ENCODE data around the gene RCBTB2. TPM values are rescaled to one million over a fixed set of nuclear protein-coding genes. Genes with fewer than 3 reads are reported as not detected.

Gene RCBTB2
- polyA plus RNA-seq, 3 donors: 55.5 to 100 (median 64.4) TPM

DNA sequence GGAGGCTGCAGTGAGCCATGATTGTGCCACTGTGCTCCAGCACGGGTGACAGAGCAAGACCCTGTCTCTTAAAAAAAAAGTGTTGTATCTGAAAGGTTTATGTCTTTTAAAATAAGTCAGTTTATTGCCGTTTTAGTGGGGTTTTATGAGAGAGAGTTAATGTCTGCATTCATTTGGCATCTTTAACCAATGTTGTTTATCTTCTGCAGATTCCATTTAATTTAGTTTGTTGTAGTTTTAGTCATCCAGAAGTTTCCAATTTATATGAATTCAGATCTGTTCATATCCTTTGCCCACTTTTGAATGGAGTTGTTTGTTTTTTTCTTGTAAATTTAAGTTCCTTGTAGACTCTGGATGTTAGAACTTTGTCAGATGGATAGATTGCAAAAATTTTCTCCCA, 83.2 kb downstream of the RCBTB2 start:
- peaks cover 16 to 19% (median 17%) of the 10 kb centered on the region in 7 donors for H3K9me3 Mint-ChIP-seq
- peak overlapping the region; percentile 7 to 84 for H3K27ac ChIP-seq (ENCODE audit: low read depth in 1 of 2, low read length in 2 of 2)
- no peaks in the 10 kb centered on the region for H3K27me3 ChIP-seq (ENCODE audit: control insufficient read depth in 2 of 2, insufficient read depth in 2 of 2, low read length in 2 of 2)
- peak overlapping the region in 1 of 2 donors; percentile 86 for H3K4me3 Mint-ChIP-seq
- peaks cover 18 to 39% of the 10 kb centered on the region in 2 donors for H3K36me3 ChIP-seq (replicated peaks in 1 of 2; ENCODE audit: control insufficient read depth in 1 of 2, insufficient read depth in 2 of 2, low read length in 2 of 2)
- no peaks in the 10 kb centered on the region for H3K27me3 Mint-ChIP-seq (ENCODE audit: low read depth in 3 of 3)
- peak overlapping the region; percentile 80 to 91 (median 86) for H3K27ac Mint-ChIP-seq
- intact Hi-C loops (cut with micrococcal nuclease): loop anchor here in 1 of 2 donors (5.0 to 10.0 kb wide), 2 partner anchors 37 to 55 kb away; partner anchors contain the start of gene LPAR6
- H3K4me1 Mint-ChIP-seq: peaks cover 23% of the 10 kb centered on the region
- H3K79me2 ChIP-seq (ENCODE audit: insufficient read depth, low read length): peaks cover 43% of the 10 kb centered on the region
- TF ChIP-seq, protein P1, sequence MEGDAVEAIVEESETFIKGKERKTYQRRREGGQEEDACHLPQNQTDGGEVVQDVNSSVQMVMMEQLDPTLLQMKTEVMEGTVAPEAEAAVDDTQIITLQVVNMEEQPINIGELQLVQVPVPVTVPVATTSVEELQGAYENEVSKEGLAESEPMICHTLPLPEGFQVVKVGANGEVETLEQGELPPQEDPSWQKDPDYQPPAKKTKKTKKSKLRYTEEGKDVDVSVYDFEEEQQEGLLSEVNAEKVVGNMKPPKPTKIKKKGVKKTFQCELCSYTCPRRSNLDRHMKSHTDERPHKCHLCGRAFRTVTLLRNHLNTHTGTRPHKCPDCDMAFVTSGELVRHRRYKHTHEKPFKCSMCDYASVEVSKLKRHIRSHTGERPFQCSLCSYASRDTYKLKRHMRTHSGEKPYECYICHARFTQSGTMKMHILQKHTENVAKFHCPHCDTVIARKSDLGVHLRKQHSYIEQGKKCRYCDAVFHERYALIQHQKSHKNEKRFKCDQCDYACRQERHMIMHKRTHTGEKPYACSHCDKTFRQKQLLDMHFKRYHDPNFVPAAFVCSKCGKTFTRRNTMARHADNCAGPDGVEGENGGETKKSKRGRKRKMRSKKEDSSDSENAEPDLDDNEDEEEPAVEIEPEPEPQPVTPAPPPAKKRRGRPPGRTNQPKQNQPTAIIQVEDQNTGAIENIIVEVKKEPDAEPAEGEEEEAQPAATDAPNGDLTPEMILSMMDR (IDR thresholded peaks at IDR 0.05): no peak
- peak overlapping the region; percentile 73 for H3K4me2 ChIP-seq (replicated peaks; ENCODE audit: extremely low read depth, low read length, poor library complexity, severe bottlenecking)
- WGBS (ENCODE audit: insufficient coverage): 57% methylated on average over 1 of the region's 2 CpGs
- peak overlapping the region; percentile 26 for H2AFZ ChIP-seq (ENCODE audit: insufficient read depth, low read depth, low read length, poor library complexity, severe bottlenecking)
- peaks cover 26 to 41% of the 10 kb centered on the region in 2 donors for H3K4me1 ChIP-seq (ENCODE audit: control insufficient read depth in 1 of 2, insufficient read depth in 2 of 2, low read length in 2 of 2)
- H3K9ac ChIP-seq (ENCODE audit: insufficient read depth, low read length, poor library complexity, severe bottlenecking): peak overlapping the region; percentile 35
- H3K36me3 Mint-ChIP-seq: peaks cover 34 to 35% of the 10 kb centered on the region in 2 donors
- peak overlapping the region in 1 of 3 experiments; percentile 70 for H3K4me3 ChIP-seq (replicated peaks in 1 of 3; ENCODE audit: low read depth in 2 of 3, low read length in 3 of 3)
- DNase-seq: no peak
- H4K20me1 ChIP-seq (ENCODE audit: insufficient read depth, low read length): no peaks in the 10 kb centered on the region
- H3K9me3 ChIP-seq (replicated peaks in 1 of 2; ENCODE audit: control insufficient read depth in 1 of 2, insufficient read depth in 1 of 2, low read length in 2 of 2): peaks cover 0 to 13% of the 10 kb centered on the region in 2 donors

DNA sequence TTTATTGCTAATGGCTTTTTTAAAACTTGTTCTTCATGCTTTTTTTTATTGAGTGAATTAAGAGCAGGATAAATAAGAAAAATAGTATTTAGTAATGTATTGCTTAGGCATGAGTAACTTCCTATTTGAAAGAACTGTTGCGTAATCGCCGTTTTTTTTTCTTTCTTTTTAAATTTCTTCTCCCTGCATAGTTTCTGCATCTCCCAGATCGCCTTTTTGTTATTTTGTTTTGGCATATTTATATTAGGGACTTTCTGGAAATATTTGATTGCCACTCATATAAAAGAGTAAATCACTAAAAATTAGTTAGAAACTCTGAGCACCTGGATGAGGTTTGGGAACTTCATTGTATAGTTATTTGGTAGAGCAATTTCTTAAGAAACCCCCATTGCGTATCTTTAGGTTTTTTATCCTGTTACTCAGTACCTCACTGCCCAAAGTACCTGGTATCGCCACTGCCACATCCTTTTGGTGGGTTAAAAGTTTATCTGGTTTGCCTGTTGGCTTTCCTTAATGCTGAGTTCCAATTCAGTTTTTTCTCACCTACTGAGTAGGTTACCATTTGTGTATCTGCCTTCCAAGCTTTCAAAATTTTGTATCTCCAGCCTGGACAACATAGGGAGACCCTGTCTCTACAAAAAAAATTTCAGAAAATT, 83.8 kb downstream of the RCBTB2 start:
- Mint-ChIP-seq H3K36me3 (peaks cover 34 to 35% of the 10 kb centered on the region in 2 donors), H3K4me1 (peaks cover 23% of the 10 kb centered on the region), H3K27ac (peak overlapping the region; percentile 80 to 92 (median 87)), H3K27me3 (ENCODE audit: low read depth in 3 of 3) (no peaks in the 10 kb centered on the region), H3K4me3 (peak overlapping the region; percentile 63 to 86), H3K9me3 (peaks cover 13 to 18% (median 16%) of the 10 kb centered on the region in 7 donors)
- Histone ChIP-seq H2AFZ (ENCODE audit: insufficient read depth, low read depth, low read length, poor library complexity, severe bottlenecking) (peak overlapping the region; percentile 26), H3K4me2 (replicated peaks; ENCODE audit: extremely low read depth, low read length, poor library complexity, severe bottlenecking) (peak overlapping the region; percentile 73), H3K4me3 (replicated peaks in 1 of 3; ENCODE audit: low read depth in 2 of 3, low read length in 3 of 3) (peak overlapping the region; percentile 25 to 70 (median 47)), H3K9me3 (replicated peaks in 1 of 2; ENCODE audit: control insufficient read depth in 1 of 2, insufficient read depth in 1 of 2, low read length in 2 of 2) (peaks cover 0 to 13% of the 10 kb centered on the region in 2 donors), H3K36me3 (replicated peaks in 1 of 2; ENCODE audit: control insufficient read depth in 1 of 2, insufficient read depth in 2 of 2, low read length in 2 of 2) (peaks cover 14 to 36% of the 10 kb centered on the region in 2 donors), H3K27ac (ENCODE audit: low read depth in 1 of 2, low read length in 2 of 2) (peak overlapping the region; percentile 7 to 84), H3K79me2 (ENCODE audit: insufficient read depth, low read length) (peaks cover 43% of the 10 kb centered on the region), H3K27me3 (ENCODE audit: control insufficient read depth in 2 of 2, insufficient read depth in 2 of 2, low read length in 2 of 2) (no peaks in the 10 kb centered on the region), H3K4me1 (ENCODE audit: control insufficient read depth in 1 of 2, insufficient read depth in 2 of 2, low read length in 2 of 2) (peaks cover 26 to 41% of the 10 kb centered on the region in 2 donors), H4K20me1 (ENCODE audit: insufficient read depth, low read length) (no peaks in the 10 kb centered on the region), H3K9ac (ENCODE audit: insufficient read depth, low read length, poor library complexity, severe bottlenecking) (peak overlapping the region; percentile 35)
- TF ChIP-seq, protein P1 (IDR thresholded peaks at IDR 0.05): no peak
- peak; percentile 52 to 90 (median 68) for DNase-seq
- no CpG with 5 or more reads among the region's 6 CpGs for WGBS (ENCODE audit: insufficient coverage)
- intact Hi-C loops (cut with micrococcal nuclease): loop anchor here in 1 of 2 donors (5.0 to 10.0 kb wide), 2 partner anchors 37 to 56 kb away; partner anchors contain the start of gene LPAR6
